Aorta (tissue), 5 donors: Measurements from ENCODE around the gene PTAFR. TPM values are rescaled to one million over a fixed set of nuclear protein-coding genes. Genes with fewer than 3 reads are reported as not detected.
A peak's percentile ranks its signal among the peaks of the same experiment; 100 is the strongest.
"Not testable (repeated sequence)": the region's sequence is repeated elsewhere in the genome, so short reads cannot be mapped to it uniquely, and the experiment has no call there.

Experiments
- ATAC-seq: fragments of 200-7000 bp; cut with Tn5 transposase; one replicate; pipeline ENCODE4 v1.9.1; 2022; ENCODE audit warnings: moderate library complexity; ENCODE audit not compliant: low FRiP score
- DNase-seq, 2 donors: peaks; one replicate each; pipeline ENCODE4 v3.0.0-alpha.2; 2020
- H3K27ac ChIP-seq, 2 donors: one replicate each; pipeline ENCODE4 v1.5.1; 2013; ENCODE audit warnings: low read length in 2 of 2, mild to moderate bottlenecking in 2 of 2, moderate library complexity in 2 of 2, control low read depth in 1 of 2, inconsistent platforms in 1 of 2, low read depth in 1 of 2
- H3K27me3 ChIP-seq, 2 donors: one replicate each; pipeline ENCODE4 v1.6.1; 2013; ENCODE audit warnings: control low read depth in 1 of 2, low read length in 1 of 2, mild to moderate bottlenecking in 1 of 2, moderate library complexity in 1 of 2; ENCODE audit not compliant: insufficient read depth in 2 of 2, control insufficient read depth in 1 of 2
- H3K36me3 ChIP-seq, 2 donors: one replicate each; pipeline ENCODE4 v1.6.1; 2013; ENCODE audit warnings: control low read depth in 1 of 2, low read length in 1 of 2, mild to moderate bottlenecking in 1 of 2; ENCODE audit not compliant: insufficient read depth in 2 of 2, control insufficient read depth in 1 of 2
- H3K4me1 ChIP-seq, 2 donors: one replicate each; pipeline ENCODE4 v1.6.1; 2013; ENCODE audit warnings: low read length in 2 of 2, control low read depth in 1 of 2, mild to moderate bottlenecking in 1 of 2, moderate library complexity in 1 of 2; ENCODE audit not compliant: insufficient read depth in 2 of 2, control insufficient read depth in 1 of 2
- H3K4me3 ChIP-seq, 2 donors: one replicate each; pipeline ENCODE4 v1.5.1; 2013; ENCODE audit warnings: low read length in 2 of 2, control low read depth in 1 of 2, mild to moderate bottlenecking in 1 of 2
- H3K9me3 ChIP-seq: one replicate; pipeline ENCODE4 v1.6.1; 2013; ENCODE audit warnings: mild to moderate bottlenecking, low read length; ENCODE audit not compliant: control insufficient read depth
- WGBS, 2 donors: extraction: QIAGEN DNeasy Blood & Tissue Kit; methylation state at CpG; one replicate each; pipeline ENCODE4 v1.1.7; 2013; 5-methylcytosine and 5-hydroxymethylcytosine counted together
- intact Hi-C, 2 donors: fragments of 100-400 bp; cut with DNase I; formaldehyde crosslinking; loops; one replicate each; pipeline versions ENCODE4 v1.14.2 to v1.15.0; 2022
- polyA plus RNA-seq, 2 donors: library from polyadenylated mRNA; stranded (reverse); fragments of 200-250 nt; gene quantifications; one replicate each; pipeline ENCODE4 v1.2.3, GENCODE V29; 2013
- total RNA-seq, 2 donors: library from RNA; stranded (reverse); fragmentation: NEBNext Ultra II Directional; extraction: Animal tissue kit (Norgen Biotek cat#: 25700); gene quantifications; one replicate each; pipeline ENCODE4 v1.2.1, GENCODE V29; 2021
- donor health status: healthy with polysubstance abuse.
- donor health status: Bipolar disorder and iron deficiency.
- donor health status: DM: no; HTN: no; CAD: no.
- donor health status: DM: no; HTN: no; CAD: no.
- donor health status: DM: yes; HTN: yes; CAD: no.

The PTAFR gene
- total and polyA plus RNA-seq, 4 donors: 0.41 to 10.4 (median 6.1) TPM

GRCh38 chr1:28139866-28140265 lies 36.6 kb downstream of the PTAFR start:
- DNase-seq, H3K4me3 ChIP-seq, intact Hi-C loops, H3K27ac ChIP-seq, H3K27me3 ChIP-seq, H3K9me3 ChIP-seq, H3K4me1 ChIP-seq, H3K36me3 ChIP-seq, ATAC-seq: not testable (repeated sequence)
- 84 to 88% methylated on average over 8 of the region's 8 CpGs for WGBS, 2 donors

- Histone ChIP-seq H3K27ac (no peak overlapping the region), H3K4me3 (no peak overlapping the region), H3K36me3 (no peaks in the 10 kb centered on the region), H3K9me3 (peaks cover 1% of the 10 kb centered on the region), H3K27me3 (no peaks in the 10 kb centered on the region), H3K4me1 (no peaks in the 10 kb centered on the region)
- intact Hi-C loops: no loop called here
- DNase-seq (no peak), ATAC-seq (no peak)
- WGBS, 2 donors: 86 to 88% methylated on average over 7 of the region's 7 CpGs
Measured at GRCh38 chr1:28139025-28139712, 37.3 kb downstream of the PTAFR start.

GRCh38 chr1:28136922-28137613 lies 39.4 kb downstream of the PTAFR start:
- no peaks in the 10 kb centered on the region for H3K27me3 ChIP-seq
- no peak for ATAC-seq
- no peak overlapping the region for H3K27ac ChIP-seq
- no peak overlapping the region for H3K4me3 ChIP-seq
- no peaks in the 10 kb centered on the region for H3K36me3 ChIP-seq
- DNase-seq: no peak
- H3K9me3 ChIP-seq: peaks cover 1% of the 10 kb centered on the region
- intact Hi-C loops: no loop called here
- no peaks in the 10 kb centered on the region for H3K4me1 ChIP-seq
- 78 to 79% methylated on average over 4 of the region's 4 CpGs for WGBS, 2 donors

GRCh38 chr1:28136169-28136921 lies 40.1 kb downstream of the PTAFR start:
- DNase-seq: no peak
- no peaks in the 10 kb centered on the region for H3K27me3 ChIP-seq
- no peak overlapping the region for H3K4me3 ChIP-seq
- intact Hi-C loops: no loop called here
- H3K9me3 ChIP-seq: peaks cover 1% of the 10 kb centered on the region
- 83% methylated on average over 8 of the region's 8 CpGs for WGBS, 2 donors
- H3K36me3 ChIP-seq: no peaks in the 10 kb centered on the region
- H3K4me1 ChIP-seq: no peaks in the 10 kb centered on the region
- ATAC-seq: no peak
- no peak overlapping the region for H3K27ac ChIP-seq

- no peak overlapping the region for H3K4me3 ChIP-seq
- intact Hi-C loops: no loop called here
- WGBS, 2 donors: 77 to 83% methylated on average over 13 to 14 of the region's 14 CpGs
- H3K9me3 ChIP-seq: peaks cover 1% of the 10 kb centered on the region
- H3K4me1 ChIP-seq: no peaks in the 10 kb centered on the region
- no peak overlapping the region for H3K27ac ChIP-seq
- DNase-seq: peak in 1 of 2 donors; percentile 75
- no peaks in the 10 kb centered on the region for H3K36me3 ChIP-seq
- no peaks in the 10 kb centered on the region for H3K27me3 ChIP-seq
- ATAC-seq: no peak
Measured at GRCh38 chr1:28135371-28136168, 40.9 kb downstream of the PTAFR start.

- Histone ChIP-seq H3K9me3 (peaks cover 1% of the 10 kb centered on the region), H3K4me3 (no peak overlapping the region), H3K4me1 (no peaks in the 10 kb centered on the region), H3K27me3 (no peaks in the 10 kb centered on the region), H3K27ac (no peak overlapping the region), H3K36me3 (no peaks in the 10 kb centered on the region)
- 88 to 91% methylated on average over 2 of the region's 2 CpGs for WGBS, 2 donors
- ATAC-seq: no peak
- no peak for DNase-seq
- intact Hi-C loops: no loop called here
Measured at GRCh38 chr1:28134651-28135207, 41.8 kb downstream of the PTAFR start.

- WGBS, 2 donors: 62 to 68% methylated on average over 11 of the region's 11 CpGs
- ATAC-seq (no peak), DNase-seq (no peak)
- H3K27me3 ChIP-seq: no peaks in the 10 kb centered on the region
- intact Hi-C loops: no loop called here
- no peak overlapping the region for H3K27ac ChIP-seq
- no peak overlapping the region for H3K4me3 ChIP-seq
- H3K36me3 ChIP-seq: no peaks in the 10 kb centered on the region
- no peaks in the 10 kb centered on the region for H3K4me1 ChIP-seq
- H3K9me3 ChIP-seq: peaks cover 3% of the 10 kb centered on the region
Measured at GRCh38 chr1:28132171-28133167, 44.0 kb downstream of the PTAFR start.
